ENCODE results near the gene CGNL1.

The CGNL1 gene

GRCh38 chr15:57442335-57442734, 66.0 kb downstream of the CGNL1 start:
- H3K9me3 Mint-ChIP-seq = no peaks in the 10 kb centered on the region
- H3K4me1 Mint-ChIP-seq = no peaks in the 10 kb centered on the region
- H3K27ac Mint-ChIP-seq = no peak overlapping the region
- no peak for ATAC-seq
- no peaks in the 10 kb centered on the region for H3K36me3 Mint-ChIP-seq
- no peak for DNase-seq (ENCODE audit: low spot score in 2 of 2)
- no peak overlapping the region for H3K4me3 Mint-ChIP-seq

DNA sequence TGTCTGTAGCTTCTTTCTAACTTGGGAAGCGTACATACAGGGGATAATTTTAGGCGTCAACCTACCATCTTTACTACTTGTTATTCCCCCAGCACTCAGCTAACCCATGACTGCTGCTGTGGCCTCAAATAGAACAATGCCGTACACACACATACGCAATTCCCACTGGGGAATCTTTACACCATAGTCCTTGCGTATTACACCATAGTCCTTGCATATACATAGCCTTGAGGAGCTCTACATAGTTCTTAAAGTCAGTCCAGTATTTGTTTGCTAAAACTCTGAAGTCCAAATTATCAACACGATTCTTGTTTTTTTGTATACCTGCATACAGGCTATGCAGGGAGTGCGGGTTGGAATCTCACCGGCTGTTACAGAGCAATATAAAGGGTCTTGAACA, 67.2 kb downstream of the CGNL1 start:
- no peaks in the 10 kb centered on the region for H3K9me3 Mint-ChIP-seq
- H3K27ac Mint-ChIP-seq = no peak overlapping the region
- H3K4me1 Mint-ChIP-seq = no peaks in the 10 kb centered on the region
- ATAC-seq = no peak
- H3K36me3 Mint-ChIP-seq = no peaks in the 10 kb centered on the region
- no peak for DNase-seq (ENCODE audit: low spot score in 2 of 2)
- no peak overlapping the region for H3K4me3 Mint-ChIP-seq

GRCh38 chr15:57444877-57445513, 68.7 kb downstream of the CGNL1 start:
- no peaks in the 10 kb centered on the region for H3K4me1 Mint-ChIP-seq
- no peak for ATAC-seq
- H3K36me3 Mint-ChIP-seq = no peaks in the 10 kb centered on the region
- H3K9me3 Mint-ChIP-seq = no peaks in the 10 kb centered on the region
- no peak overlapping the region for H3K4me3 Mint-ChIP-seq
- DNase-seq (ENCODE audit: low spot score in 2 of 2) = no peak
- H3K27ac Mint-ChIP-seq = no peak overlapping the region

DNA sequence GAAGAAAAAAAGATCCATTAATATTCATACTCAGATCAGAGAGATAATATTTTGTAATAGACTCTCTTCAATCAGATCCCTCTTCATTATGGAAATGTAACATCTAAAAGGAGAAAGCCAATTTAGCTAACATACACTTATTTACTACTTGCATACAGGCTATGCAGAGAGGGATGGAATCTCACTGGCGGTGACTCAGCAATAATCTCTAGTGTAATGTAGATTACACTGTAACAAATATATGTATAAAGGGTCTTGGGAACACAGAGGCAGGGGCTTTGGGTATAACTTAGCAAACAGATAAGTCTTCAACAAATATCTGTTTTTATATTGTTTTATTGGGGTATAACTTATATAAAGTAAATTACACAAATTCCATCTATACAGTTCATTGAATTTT, 69.6 kb downstream of the CGNL1 start:
- no peak overlapping the region for H3K4me3 Mint-ChIP-seq
- no peak overlapping the region for H3K27ac Mint-ChIP-seq
- no peaks in the 10 kb centered on the region for H3K9me3 Mint-ChIP-seq
- H3K4me1 Mint-ChIP-seq = no peaks in the 10 kb centered on the region
- H3K36me3 Mint-ChIP-seq = no peaks in the 10 kb centered on the region
- no peak for DNase-seq (ENCODE audit: low spot score in 2 of 2)
- ATAC-seq = no peak

- no peak for DNase-seq (ENCODE audit: low spot score in 2 of 2)
- Mint-ChIP-seq H3K36me3 (no peaks in the 10 kb centered on the region), H3K4me1 (no peaks in the 10 kb centered on the region), H3K9me3 (no peaks in the 10 kb centered on the region), H3K27ac (no peak overlapping the region), H3K4me3 (no peak overlapping the region)
- no peak for ATAC-seq
These were observed 70.1 kb downstream of the CGNL1 start for GRCh38 chr15:57446393-57446792.

GRCh38 chr15:57451555-57451954, 75.2 kb downstream of the CGNL1 start:
- H3K27ac Mint-ChIP-seq = no peak overlapping the region
- ATAC-seq = no peak
- no peaks in the 10 kb centered on the region for H3K36me3 Mint-ChIP-seq
- no peaks in the 10 kb centered on the region for H3K9me3 Mint-ChIP-seq
- H3K4me1 Mint-ChIP-seq = no peaks in the 10 kb centered on the region
- no peak overlapping the region for H3K4me3 Mint-ChIP-seq
- DNase-seq (ENCODE audit: low spot score in 2 of 2) = no peak

- no peak for DNase-seq (ENCODE audit: low spot score in 2 of 2)
- no peaks in the 10 kb centered on the region for H3K36me3 Mint-ChIP-seq
- H3K4me1 Mint-ChIP-seq = no peaks in the 10 kb centered on the region
- no peak overlapping the region for H3K4me3 Mint-ChIP-seq
- ATAC-seq = no peak
- no peak overlapping the region for H3K27ac Mint-ChIP-seq
- H3K9me3 Mint-ChIP-seq = no peaks in the 10 kb centered on the region
These were observed 75.9 kb downstream of the CGNL1 start for GRCh38 chr15:57452090-57452754.

GRCh38 chr15:57455929-57456328, 79.6 kb downstream of the CGNL1 start:
- H3K4me1 Mint-ChIP-seq = no peaks in the 10 kb centered on the region
- DNase-seq (ENCODE audit: low spot score in 2 of 2) (no peak), ATAC-seq (no peak)
- H3K4me3 Mint-ChIP-seq = no peak overlapping the region
- H3K9me3 Mint-ChIP-seq = no peaks in the 10 kb centered on the region
- no peaks in the 10 kb centered on the region for H3K36me3 Mint-ChIP-seq
- no peak overlapping the region for H3K27ac Mint-ChIP-seq

- no peak for ATAC-seq
- Mint-ChIP-seq H3K36me3 (no peaks in the 10 kb centered on the region), H3K9me3 (no peaks in the 10 kb centered on the region), H3K4me1 (no peaks in the 10 kb centered on the region), H3K4me3 (no peak overlapping the region), H3K27ac (no peak overlapping the region)
- no peak for DNase-seq (ENCODE audit: low spot score in 2 of 2)
These were observed 80.3 kb downstream of the CGNL1 start for GRCh38 chr15:57456559-57456958.

DNA sequence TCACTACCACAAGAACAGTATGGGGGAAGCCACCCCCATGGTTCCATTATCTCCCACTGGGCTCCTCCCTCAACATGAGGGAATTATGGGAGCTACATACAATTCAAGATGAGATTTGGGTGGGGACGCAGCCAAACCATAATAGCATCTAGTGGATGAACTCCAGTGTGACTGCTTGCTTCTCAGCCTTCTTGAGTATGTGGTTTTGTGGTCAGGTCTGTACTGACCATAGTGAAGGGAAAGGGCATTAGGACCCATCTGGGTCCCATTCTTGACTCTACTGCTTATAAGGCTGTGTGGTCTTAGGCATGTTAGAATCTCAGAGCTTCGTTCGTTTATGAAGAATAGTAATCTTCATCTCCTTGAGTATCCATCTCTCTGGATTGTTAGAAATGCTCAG, 81.4 kb downstream of the CGNL1 start:
- H3K4me3 Mint-ChIP-seq = no peak overlapping the region
- H3K27ac Mint-ChIP-seq = no peak overlapping the region

GRCh38 chr15:57458356-57458781, 82.1 kb downstream of the CGNL1 start:
- no peaks in the 10 kb centered on the region for H3K9me3 Mint-ChIP-seq
- no peaks in the 10 kb centered on the region for H3K4me1 Mint-ChIP-seq
- no peak overlapping the region for H3K27ac Mint-ChIP-seq
- DNase-seq (ENCODE audit: low spot score in 2 of 2) (no peak), ATAC-seq (no peak)
- H3K4me3 Mint-ChIP-seq = no peak overlapping the region
- no peaks in the 10 kb centered on the region for H3K36me3 Mint-ChIP-seq

More for the DNA sequence above, 81.4 kb downstream of the CGNL1 start:
- no peak for DNase-seq (ENCODE audit: low spot score in 2 of 2)
- no peak for ATAC-seq
- Mint-ChIP-seq H3K9me3 (no peaks in the 10 kb centered on the region), H3K36me3 (no peaks in the 10 kb centered on the region), H3K4me1 (no peaks in the 10 kb centered on the region)

- ATAC-seq (no peak), DNase-seq (ENCODE audit: low spot score in 2 of 2) (no peak)
- Mint-ChIP-seq H3K9me3 (no peaks in the 10 kb centered on the region), H3K27ac (no peak overlapping the region), H3K4me3 (no peak overlapping the region), H3K4me1 (no peaks in the 10 kb centered on the region), H3K36me3 (no peaks in the 10 kb centered on the region)
These were observed 84.0 kb downstream of the CGNL1 start for GRCh38 chr15:57460208-57460816.

DNA sequence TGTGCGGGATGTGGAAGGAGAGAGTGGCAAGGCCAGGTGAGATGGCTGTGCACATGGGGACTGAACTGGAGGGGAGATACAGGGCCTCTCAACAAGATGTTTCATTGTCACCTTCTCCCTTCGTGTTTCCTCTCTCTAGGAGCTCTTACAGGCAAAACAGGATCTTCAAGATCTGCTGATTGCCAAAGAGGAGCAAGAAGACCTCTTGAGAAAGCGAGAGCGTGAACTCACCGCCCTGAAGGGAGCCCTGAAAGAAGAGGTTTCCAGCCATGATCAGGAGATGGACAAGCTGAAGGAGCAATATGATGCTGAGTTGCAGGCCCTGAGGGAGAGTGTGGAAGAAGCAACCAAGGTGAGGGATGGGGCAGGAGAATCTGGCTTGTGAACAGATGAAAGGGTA, 85.2 kb downstream of the CGNL1 start:
- ATAC-seq (peak; percentile 13), DNase-seq (ENCODE audit: low spot score in 2 of 2) (no peak)
- H3K4me3 Mint-ChIP-seq = no peak overlapping the region
- H3K9me3 Mint-ChIP-seq = no peaks in the 10 kb centered on the region
- no peaks in the 10 kb centered on the region for H3K36me3 Mint-ChIP-seq
- no peaks in the 10 kb centered on the region for H3K4me1 Mint-ChIP-seq
- no peak overlapping the region for H3K27ac Mint-ChIP-seq

GRCh38 chr15:57462381-57462780, 86.1 kb downstream of the CGNL1 start:
- no peaks in the 10 kb centered on the region for H3K4me1 Mint-ChIP-seq
- H3K36me3 Mint-ChIP-seq = no peaks in the 10 kb centered on the region
- no peak for ATAC-seq
- H3K9me3 Mint-ChIP-seq = no peaks in the 10 kb centered on the region
- H3K4me3 Mint-ChIP-seq = no peak overlapping the region
- H3K27ac Mint-ChIP-seq = no peak overlapping the region
- no peak for DNase-seq (ENCODE audit: low spot score in 2 of 2)

DNA sequence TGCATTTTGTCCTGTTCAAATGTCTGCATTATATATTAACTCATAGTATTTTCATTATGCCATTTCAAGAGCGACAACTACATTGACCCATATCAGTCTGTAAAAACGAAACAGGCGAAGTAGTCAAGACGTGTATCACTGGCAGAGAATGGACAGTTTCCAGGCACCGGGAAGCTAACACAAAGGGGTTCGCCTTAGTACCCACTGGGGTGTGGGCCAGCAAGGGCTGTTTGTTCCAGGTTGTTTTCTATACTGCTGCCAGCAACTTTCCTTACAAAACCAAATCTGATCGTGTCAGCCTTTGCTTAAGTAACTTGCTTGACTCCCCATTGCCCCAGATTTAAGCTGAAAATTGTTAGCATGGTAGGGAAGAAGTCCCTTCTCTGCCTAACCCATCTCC, 87.1 kb downstream of the CGNL1 start:
- Mint-ChIP-seq H3K9me3 (no peaks in the 10 kb centered on the region), H3K4me3 (no peak overlapping the region), H3K27ac (no peak overlapping the region), H3K36me3 (no peaks in the 10 kb centered on the region), H3K4me1 (no peaks in the 10 kb centered on the region)
- DNase-seq (ENCODE audit: low spot score in 2 of 2) (no peak), ATAC-seq (no peak)

DNA sequence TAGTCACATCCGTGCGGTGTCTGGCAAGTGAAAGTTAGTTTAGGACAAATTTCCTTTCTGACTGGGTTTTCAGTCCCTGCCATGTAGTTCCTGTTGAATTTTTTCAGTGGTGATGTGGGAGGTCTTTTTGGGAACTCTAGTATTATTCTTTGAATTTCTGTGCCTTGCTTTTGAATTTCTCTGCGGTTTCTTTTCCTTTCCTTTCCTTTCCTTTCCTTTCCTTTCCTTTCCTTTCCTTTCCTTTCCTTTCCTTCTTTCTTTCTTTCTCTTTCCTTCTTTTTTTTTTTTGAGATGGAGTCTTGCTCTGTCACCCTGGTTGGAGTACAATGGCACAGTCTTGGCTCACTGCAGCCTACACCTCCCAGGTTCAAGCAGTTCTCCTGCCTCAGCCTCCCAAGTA, 88.2 kb downstream of the CGNL1 start:
- ATAC-seq = no peak
- H3K36me3 Mint-ChIP-seq = no peaks in the 10 kb centered on the region
- no peaks in the 10 kb centered on the region for H3K9me3 Mint-ChIP-seq
- DNase-seq (ENCODE audit: low spot score in 2 of 2) = no peak
- no peak overlapping the region for H3K4me3 Mint-ChIP-seq
- no peaks in the 10 kb centered on the region for H3K4me1 Mint-ChIP-seq
- no peak overlapping the region for H3K27ac Mint-ChIP-seq
